ENCODE results near the gene DENND6B.

DNA sequence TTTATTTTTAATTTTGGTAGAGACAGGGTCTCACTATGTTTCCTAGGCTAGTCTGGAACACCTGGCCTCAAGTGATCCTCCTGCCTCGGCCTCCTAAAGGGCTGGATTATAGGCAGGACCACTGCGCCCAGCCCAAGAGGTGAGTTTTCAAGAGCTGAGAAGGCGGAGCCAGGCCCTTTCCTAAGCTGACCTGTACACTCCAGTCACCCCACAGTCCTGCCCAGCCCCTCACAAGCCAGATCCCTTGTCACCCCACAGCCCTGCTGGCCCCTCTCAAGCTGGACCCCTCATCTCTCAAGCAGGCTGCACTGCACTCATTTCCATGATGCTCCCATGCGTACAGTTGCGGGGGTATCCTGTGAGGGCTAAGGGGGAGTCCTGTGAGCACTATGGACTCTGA lies 2.9 kb downstream of the DENND6B start:
- TF ChIP-seq, protein P1, sequence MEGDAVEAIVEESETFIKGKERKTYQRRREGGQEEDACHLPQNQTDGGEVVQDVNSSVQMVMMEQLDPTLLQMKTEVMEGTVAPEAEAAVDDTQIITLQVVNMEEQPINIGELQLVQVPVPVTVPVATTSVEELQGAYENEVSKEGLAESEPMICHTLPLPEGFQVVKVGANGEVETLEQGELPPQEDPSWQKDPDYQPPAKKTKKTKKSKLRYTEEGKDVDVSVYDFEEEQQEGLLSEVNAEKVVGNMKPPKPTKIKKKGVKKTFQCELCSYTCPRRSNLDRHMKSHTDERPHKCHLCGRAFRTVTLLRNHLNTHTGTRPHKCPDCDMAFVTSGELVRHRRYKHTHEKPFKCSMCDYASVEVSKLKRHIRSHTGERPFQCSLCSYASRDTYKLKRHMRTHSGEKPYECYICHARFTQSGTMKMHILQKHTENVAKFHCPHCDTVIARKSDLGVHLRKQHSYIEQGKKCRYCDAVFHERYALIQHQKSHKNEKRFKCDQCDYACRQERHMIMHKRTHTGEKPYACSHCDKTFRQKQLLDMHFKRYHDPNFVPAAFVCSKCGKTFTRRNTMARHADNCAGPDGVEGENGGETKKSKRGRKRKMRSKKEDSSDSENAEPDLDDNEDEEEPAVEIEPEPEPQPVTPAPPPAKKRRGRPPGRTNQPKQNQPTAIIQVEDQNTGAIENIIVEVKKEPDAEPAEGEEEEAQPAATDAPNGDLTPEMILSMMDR (IDR thresholded peaks at IDR 0.05) = no peak
- TF ChIP-seq POLR2A (IDR thresholded peaks at IDR 0.05) = no peak

All from Peyer's patch (tissue), 4 donors.